ENCODE data around the gene ASB6.

Gene ASB6

GRCh38 chr9:129586685-129587084 is 55.3 kb downstream of the ASB6 start:
- DNase-seq (ENCODE audit: low read depth) = no peak
- no peak overlapping the region for H3K4me3 ChIP-seq (ENCODE audit: low read length)
- no peak for TF ChIP-seq CTCF (IDR thresholded peaks at IDR 0.05; ENCODE audit: insufficient read depth, low read depth, low read length, missing control alignments)

DNA sequence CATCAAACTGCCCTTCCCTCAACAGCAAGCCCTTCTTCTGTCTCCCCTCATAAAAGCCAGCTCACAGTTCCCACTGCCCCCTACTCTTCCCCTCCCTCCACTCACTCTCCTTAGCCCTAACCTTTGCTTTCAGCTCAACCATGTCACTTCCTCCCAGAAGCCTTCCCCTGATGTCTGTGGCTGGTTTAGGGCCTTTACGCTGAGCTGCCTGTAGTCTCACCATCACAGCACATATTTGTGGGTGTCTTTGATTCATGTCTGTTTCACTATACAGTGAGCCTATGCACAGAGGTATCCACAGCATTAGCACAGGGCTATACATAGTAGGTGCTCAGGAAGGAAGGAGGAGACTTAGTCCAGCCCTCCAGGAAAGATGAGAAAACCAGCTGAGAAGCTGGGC is 55.7 kb downstream of the ASB6 start:
- H3K4me3 ChIP-seq (ENCODE audit: low read length) = no peak overlapping the region
- no peak for DNase-seq (ENCODE audit: low read depth)
- no peak for TF ChIP-seq CTCF (IDR thresholded peaks at IDR 0.05; ENCODE audit: insufficient read depth, low read depth, low read length, missing control alignments)

DNA sequence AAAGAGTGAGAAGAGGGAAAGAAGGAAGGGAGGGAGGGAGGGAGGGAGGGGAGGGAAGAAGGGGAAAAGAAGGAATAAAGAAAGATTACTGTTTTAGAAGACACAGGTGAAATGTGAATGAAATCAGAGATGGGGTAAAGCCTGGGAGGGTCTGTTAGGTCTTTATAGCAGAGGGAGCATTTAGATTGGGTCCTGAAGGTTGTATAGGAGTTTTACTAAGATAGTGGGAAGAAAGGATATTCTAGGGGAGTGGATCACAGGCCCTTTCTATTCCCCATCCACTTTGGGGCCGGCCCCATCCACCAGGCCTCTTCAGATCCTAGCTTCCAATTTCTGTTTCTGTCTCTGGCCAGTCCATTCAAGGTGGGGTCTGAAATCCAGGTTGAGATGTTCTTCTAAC is 56.6 kb downstream of the ASB6 start:
- TF ChIP-seq CTCF (IDR thresholded peaks at IDR 0.05; ENCODE audit: insufficient read depth, low read depth, low read length, missing control alignments) = no peak
- no peak for DNase-seq (ENCODE audit: low read depth)
- no peak overlapping the region for H3K4me3 ChIP-seq (ENCODE audit: low read length)

Data from epithelial cell of esophagus (primary cell).